HG03460 (cell line): ENCODE results near the gene RIPPLY3.

Source experiments
- ATAC-seq: cut with Tn5 transposase; IDR thresholded peaks from one replicate; pipeline ENCODE4 v1.9.1; 2021; ENCODE audit not compliant: unreplicated experiment

Gene RIPPLY3

GRCh38 chr21:37058261-37058660, 51.8 kb downstream of the RIPPLY3 start:
- ATAC-seq, result no peak

GRCh38 chr21:37059181-37059580, 52.7 kb downstream of the RIPPLY3 start:
- no peak for ATAC-seq

DNA sequence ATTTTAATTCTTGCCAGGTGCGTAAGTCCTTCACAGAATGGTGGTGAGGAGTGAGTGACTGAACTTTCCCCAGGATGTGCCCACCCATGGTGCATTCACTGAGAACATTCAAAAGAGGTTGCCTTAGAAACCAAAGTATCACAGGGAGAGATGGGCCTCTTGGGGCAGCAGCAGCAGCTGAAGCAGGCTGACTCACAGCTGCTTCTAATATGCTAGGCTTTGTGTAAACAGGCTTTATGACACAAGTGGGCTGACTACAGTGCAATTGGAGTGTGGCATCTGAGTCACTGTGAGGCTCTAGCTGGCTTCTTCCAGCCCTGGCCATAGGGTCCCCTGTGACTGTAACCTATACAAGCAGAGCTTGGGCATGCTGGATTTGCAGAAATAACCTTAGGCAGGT, 53.8 kb downstream of the RIPPLY3 start:
- no peak for ATAC-seq

GRCh38 chr21:37061926-37062592, 55.6 kb downstream of the RIPPLY3 start:
- no peak for ATAC-seq

DNA sequence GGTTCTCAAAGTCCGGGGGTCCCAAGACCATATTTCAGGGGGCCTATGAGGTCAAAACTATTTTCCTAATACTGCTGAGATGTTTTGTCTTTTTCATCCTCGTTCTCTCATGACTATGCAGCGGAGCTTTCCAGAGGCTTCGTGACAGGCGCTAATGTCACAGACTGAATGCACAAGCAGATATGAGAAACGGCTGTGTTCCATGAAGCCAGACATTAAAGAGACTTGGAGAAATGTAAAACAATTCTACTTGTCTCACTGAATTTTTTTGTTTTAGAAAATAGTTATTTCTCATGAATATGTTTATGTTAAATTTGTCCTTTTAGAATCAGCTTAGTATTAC, 56.1 kb downstream of the RIPPLY3 start:
- ATAC-seq, result no peak

DNA sequence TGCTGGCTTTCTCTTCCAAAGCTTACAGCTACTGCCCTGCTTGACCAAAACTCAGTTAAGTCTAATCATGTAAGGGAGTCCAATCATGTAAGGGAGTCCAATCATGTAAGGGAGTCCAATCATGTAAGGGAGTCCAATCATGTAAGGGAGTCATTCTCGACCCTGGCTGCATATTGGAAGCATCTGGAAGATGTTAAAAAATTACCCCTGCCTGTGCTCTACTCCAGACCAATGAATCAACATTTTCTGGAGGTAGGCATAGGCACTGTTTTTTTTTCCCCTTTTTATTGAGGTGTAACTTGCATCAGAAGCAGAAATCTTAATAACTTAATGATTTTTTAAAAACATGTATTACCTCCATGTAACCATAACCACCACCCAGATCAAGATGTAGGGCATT, 56.9 kb downstream of the RIPPLY3 start:
- ATAC-seq, result no peak

DNA sequence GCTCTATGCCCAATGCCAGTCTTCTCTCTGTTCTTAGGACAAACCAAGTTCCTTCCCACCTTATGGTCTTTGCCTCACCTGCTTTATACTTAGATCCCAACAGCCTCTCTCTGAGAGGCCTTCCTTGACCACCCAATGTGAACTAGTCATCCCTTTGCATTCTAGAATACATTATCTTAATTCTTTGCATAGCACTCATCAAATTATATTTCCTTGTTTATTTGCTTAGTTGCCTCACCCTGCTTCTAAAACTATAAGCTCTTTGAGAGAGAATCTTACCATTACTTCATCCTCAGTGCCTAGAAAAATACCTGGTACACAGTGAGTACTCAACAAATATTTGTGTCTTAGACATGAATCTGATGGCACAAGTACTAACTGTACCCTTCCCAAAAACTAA, 58.3 kb downstream of the RIPPLY3 start:
- no peak for ATAC-seq

DNA sequence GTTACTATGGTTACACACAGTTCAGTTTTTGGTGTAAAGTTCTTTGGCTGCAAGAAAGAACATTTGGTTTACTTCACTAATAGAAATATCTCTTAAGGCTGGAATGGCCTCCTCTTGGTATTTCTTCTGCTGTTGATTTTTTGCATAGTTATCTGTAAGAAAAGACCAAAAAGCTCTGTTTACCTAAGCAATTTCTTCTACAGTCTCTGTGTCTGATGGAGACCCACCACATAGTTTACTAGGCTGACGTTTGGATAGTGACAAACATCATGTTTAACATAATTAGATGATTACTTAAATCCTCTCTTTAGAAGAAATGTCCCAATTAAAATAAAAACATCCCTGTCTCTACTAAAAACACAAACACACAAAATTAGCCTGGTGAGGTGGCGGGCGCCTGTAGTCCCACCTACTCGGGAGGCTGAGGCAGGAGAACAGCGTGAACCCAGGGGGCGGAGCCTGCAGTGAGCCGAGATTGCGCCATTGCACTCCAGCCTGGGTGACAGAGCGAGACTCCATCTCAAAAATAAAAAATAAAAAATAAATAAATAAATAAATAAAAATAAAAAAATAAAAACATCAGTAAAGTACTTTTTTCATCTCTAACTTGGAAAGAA, 59.2 kb downstream of the RIPPLY3 start:
- no peak for ATAC-seq
